Measurements from ENCODE around the gene EEF1A2.

Gene EEF1A2

GRCh38 chr20:63500902-63501817 is 2.3 kb upstream of the EEF1A2 start:
- in situ Hi-C loops (cut with MboI; ENCODE audit: low sequenced_read_pairs): no loop called here

DNA sequence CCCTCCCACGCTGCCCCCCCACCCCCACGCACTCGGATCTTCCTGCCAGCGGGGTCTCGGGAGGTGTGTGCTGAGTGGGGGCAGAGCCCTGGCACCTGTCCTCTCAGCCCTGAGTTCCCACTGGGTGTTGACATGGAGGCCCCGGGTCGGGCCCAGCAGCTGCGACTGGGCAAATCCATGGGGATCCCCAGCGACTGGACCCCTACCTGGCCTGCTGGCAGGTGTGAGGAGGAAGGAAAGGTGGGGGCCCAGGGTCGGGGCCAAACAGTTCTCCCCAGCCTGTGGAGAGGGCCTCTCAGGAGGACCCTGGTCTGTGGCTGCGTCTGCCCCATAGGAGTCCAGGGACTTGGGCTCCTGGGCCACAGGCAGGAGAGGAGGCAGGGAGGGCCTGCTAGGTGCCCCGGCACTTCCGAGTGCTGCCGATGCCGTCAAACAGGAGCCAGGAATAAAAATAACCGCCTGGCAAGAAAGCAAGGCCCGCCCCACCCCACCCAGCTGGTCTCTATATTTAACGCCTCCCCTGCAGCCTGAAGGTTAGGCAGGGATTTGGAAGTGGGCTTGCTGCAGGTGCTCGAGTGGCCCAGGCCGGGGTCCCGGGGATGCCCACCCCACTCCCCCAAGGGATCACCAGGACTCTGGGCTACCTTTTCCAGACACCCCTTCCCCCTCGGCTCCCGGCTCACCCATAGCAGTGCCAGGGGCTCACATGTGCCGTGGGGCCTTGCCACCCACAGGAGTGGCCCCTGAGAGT is 1.4 kb upstream of the EEF1A2 start:
- in situ Hi-C loops (cut with MboI; ENCODE audit: low sequenced_read_pairs): no loop called here

GRCh38 chr20:63499338-63499969 is 571 bp upstream of the EEF1A2 start:
- in situ Hi-C loops (cut with MboI; ENCODE audit: low sequenced_read_pairs): no loop called here

DNA sequence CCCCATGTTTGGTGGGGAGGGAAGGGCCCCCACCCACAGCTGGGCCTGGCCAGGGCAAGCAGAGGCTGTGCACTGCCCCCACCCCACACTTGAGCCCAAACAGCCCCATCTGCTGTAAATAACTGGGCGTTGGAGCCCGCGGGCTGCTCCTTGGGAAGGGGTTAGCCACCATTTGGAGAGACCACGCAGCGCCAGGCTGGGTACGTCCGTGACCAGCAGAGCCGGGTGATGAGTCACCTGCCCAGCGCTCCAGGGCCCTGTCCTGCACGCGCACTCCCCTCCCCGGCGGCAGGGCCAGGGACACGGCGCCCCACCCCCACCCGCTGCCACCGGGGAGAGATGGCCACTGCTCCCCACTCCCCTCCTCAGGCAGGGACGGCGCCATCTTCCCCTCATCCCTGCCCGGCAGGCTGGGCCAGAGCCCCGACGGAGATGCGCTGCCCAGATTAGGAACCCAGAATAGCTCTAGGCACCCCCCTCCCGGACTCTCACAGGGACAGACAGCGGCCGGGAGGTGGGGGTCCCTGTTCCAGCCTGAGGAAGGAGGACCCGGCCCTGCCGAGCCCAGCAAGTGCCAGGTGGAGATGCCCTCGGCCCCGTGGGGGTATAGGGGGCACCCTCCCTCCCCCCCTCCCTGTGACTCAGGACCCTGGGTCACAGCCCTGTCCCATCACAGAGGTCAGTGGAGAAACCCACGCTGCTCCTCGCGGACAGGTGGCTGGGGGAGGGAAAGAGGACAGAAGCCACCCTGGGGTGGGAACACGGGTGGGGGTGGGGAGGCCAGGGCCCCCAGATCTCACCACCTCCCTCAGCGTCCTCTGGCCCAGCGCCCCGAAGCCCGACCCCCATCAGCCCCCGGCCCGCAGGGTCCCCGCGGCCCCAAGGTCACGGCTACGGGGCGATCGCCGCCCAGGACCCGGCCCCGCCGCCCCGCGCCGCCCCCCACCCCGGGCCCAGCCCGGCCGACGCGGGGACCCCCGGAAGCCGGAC is 642 bp downstream of the EEF1A2 start:
- in situ Hi-C loops (cut with MboI; ENCODE audit: low sequenced_read_pairs): no loop called here

GRCh38 chr20:63497138-63497945 is 1.5 kb downstream of the EEF1A2 start:
- in situ Hi-C loops (cut with MboI; ENCODE audit: low sequenced_read_pairs): no loop called here

GRCh38 chr20:63496596-63497120 is 2.2 kb downstream of the EEF1A2 start:
- in situ Hi-C loops (cut with MboI; ENCODE audit: low sequenced_read_pairs): no loop called here

- in situ Hi-C loops (cut with MboI; ENCODE audit: low sequenced_read_pairs): no loop called here
Measured at GRCh38 chr20:63495741-63496595, 2.9 kb downstream of the EEF1A2 start.

DNA sequence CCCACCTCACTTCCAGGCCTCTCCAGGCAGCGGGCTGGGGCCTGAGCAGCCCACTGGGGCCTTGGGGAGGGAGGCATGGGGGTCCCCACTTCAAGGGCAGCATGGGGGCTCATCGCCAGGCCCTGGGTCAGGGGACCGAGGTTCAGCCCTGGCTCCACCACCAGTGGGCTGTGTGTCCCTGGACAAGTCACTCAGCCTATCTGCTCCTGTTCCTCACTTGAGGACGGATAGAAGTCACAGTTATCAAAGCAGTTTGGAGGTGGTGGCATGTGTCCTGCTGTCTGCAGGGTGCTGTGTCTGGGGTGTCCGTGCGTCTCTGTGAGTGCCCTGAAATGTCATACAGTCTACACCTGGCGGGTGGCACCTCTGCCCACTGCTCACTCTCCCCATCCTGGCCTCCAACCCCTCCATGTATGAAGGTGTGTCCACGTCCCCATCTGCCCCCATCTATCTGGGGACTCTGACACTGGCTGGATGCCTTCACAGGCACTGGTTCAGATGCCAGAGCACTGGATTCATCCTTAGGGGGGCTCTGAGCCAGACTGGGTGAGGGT is 3.6 kb downstream of the EEF1A2 start:
- in situ Hi-C loops (cut with MboI; ENCODE audit: low sequenced_read_pairs): no loop called here

- in situ Hi-C loops (cut with MboI; ENCODE audit: low sequenced_read_pairs): no loop called here
Measured at GRCh38 chr20:63494420-63495166, 4.3 kb downstream of the EEF1A2 start.

DNA sequence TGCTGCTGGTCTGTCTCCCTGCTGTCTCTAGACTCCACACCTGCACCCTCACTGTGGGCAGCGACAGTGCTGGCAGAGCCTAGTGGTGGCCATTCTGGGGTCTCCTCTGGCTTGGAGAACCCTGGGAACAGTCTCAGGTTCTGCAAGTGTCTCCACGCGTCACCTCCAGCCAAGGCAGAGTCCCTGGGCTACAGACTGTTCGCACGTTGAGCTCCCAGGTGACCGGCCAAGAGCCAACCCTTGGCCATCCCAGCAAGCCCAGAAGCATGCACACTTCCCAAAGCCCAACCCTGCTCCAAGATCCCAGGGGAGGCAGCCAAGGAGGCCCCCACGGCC is 4.8 kb downstream of the EEF1A2 start:
- in situ Hi-C loops (cut with MboI; ENCODE audit: low sequenced_read_pairs): no loop called here

- in situ Hi-C loops (cut with MboI; ENCODE audit: low sequenced_read_pairs): no loop called here
Measured at GRCh38 chr20:63493563-63494020, 5.3 kb downstream of the EEF1A2 start.

- in situ Hi-C loops (cut with MboI; ENCODE audit: low sequenced_read_pairs): no loop called here
Measured at GRCh38 chr20:63492982-63493381, 5.9 kb downstream of the EEF1A2 start.

- in situ Hi-C loops (cut with MboI; ENCODE audit: low sequenced_read_pairs): no loop called here
Measured at GRCh38 chr20:63492518-63492917, 6.4 kb downstream of the EEF1A2 start.

- in situ Hi-C loops (cut with MboI; ENCODE audit: low sequenced_read_pairs): no loop called here
Measured at GRCh38 chr20:63491635-63492230, 7.2 kb downstream of the EEF1A2 start.

- in situ Hi-C loops (cut with MboI; ENCODE audit: low sequenced_read_pairs): no loop called here
Measured at GRCh38 chr20:63491078-63491477, 7.8 kb downstream of the EEF1A2 start.

DNA sequence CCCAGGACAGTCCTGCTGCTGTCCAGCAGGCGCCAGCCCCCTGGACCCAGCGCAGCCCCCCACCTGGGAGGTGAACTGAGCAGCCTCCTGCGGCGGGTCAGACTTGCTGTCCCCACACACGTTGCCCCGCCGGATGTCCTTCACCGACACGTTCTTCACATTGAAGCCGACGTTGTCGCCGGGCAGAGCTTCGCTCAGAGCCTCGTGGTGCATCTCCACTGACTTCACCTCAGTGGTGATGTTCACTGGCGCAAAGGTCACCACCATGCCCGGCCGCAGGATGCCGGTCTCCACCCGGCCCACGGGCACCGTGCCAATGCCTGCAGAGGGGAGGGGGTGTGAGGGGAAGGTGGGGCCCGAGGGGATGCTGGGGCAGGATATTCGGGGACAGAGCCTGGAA is 8.5 kb downstream of the EEF1A2 start:
- in situ Hi-C loops (cut with MboI; ENCODE audit: low sequenced_read_pairs): no loop called here
